Type B pancreatic cell (in vitro differentiated cells): ENCODE measurements around the gene SALL1. TPM values are rescaled to one million over a fixed set of nuclear protein-coding genes. Genes with fewer than 3 reads are reported as not detected.
A peak's percentile ranks its signal among the peaks of the same experiment; 100 is the strongest.

Experiments
- DNase-seq: peaks from one replicate; pipeline ENCODE4 v3.0.0; 2021; ENCODE audit warnings: mixed read lengths; ENCODE audit not compliant: unreplicated experiment; ENCODE audit errors: extremely low spot score
- H3K27ac Mint-ChIP-seq: 2 replicates; pipeline ENCODE4 v1.8.0; 2021; ENCODE audit warnings: mild to moderate bottlenecking, mixed read lengths
- H3K27me3 Mint-ChIP-seq: 2 replicates; pipeline ENCODE4 v1.8.0; 2021; ENCODE audit warnings: mixed read lengths
- H3K36me3 Mint-ChIP-seq: 2 replicates; pipeline ENCODE4 v1.8.0; 2021; ENCODE audit warnings: mixed read lengths
- H3K4me1 Mint-ChIP-seq: one replicate; pipeline ENCODE4 v1.8.0; 2021; ENCODE audit warnings: mixed read lengths; ENCODE audit not compliant: unreplicated experiment
- H3K4me3 Mint-ChIP-seq: 2 replicates; pipeline ENCODE4 v1.8.0; 2021; ENCODE audit warnings: mild to moderate bottlenecking, mixed read lengths
- H3K9me3 Mint-ChIP-seq: 2 replicates; pipeline ENCODE4 v1.8.0; 2021; ENCODE audit warnings: mixed read lengths
- total RNA-seq: library from RNA; stranded (reverse); gene quantifications from 2 replicates; pipeline ENCODE4 v1.2.1, GENCODE V29; 2021; ENCODE audit warnings: low replicate concordance
- TF ChIP-seq, protein P1 (sequence below): fragments of 200-600 bp; sonication (generic); conservative IDR thresholded peaks from 2 replicates; pipeline ENCODE4 v1.5.0; 2021; ENCODE audit warnings: antibody characterized with exemption, mild to moderate bottlenecking

The SALL1 gene
- total RNA-seq, 1 donor from 2014 or later: 27.0 TPM

DNA sequence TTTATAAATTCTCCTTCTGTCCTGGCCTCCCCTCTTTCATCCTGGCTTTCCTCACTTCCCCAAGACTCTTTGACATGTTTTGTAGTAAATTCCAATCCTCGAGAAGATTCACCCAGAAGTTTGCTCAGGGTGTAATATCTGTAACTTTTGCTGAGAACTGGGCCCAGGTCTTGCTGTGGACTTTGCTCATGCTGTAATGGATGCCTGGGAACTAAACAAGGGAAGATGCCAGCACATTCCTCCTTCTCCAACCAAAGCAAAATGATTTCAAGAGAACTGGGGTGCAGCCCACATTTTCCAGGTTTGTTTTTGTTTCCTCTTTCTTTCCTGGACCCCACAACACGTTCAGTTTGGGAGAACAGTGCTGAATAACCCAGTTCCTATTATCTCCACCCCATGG is 6.6 kb upstream of the SALL1 start:
- peaks cover 24% of the 10 kb centered on the region for H3K4me1 Mint-ChIP-seq
- peak overlapping the region; percentile 58 for H3K4me3 Mint-ChIP-seq
- H3K9me3 Mint-ChIP-seq: no peaks in the 10 kb centered on the region
- H3K27me3 Mint-ChIP-seq: peaks cover 90% of the 10 kb centered on the region
- no peak overlapping the region for H3K27ac Mint-ChIP-seq
- no peak for DNase-seq
- H3K36me3 Mint-ChIP-seq: no peaks in the 10 kb centered on the region
- TF ChIP-seq, protein P1, sequence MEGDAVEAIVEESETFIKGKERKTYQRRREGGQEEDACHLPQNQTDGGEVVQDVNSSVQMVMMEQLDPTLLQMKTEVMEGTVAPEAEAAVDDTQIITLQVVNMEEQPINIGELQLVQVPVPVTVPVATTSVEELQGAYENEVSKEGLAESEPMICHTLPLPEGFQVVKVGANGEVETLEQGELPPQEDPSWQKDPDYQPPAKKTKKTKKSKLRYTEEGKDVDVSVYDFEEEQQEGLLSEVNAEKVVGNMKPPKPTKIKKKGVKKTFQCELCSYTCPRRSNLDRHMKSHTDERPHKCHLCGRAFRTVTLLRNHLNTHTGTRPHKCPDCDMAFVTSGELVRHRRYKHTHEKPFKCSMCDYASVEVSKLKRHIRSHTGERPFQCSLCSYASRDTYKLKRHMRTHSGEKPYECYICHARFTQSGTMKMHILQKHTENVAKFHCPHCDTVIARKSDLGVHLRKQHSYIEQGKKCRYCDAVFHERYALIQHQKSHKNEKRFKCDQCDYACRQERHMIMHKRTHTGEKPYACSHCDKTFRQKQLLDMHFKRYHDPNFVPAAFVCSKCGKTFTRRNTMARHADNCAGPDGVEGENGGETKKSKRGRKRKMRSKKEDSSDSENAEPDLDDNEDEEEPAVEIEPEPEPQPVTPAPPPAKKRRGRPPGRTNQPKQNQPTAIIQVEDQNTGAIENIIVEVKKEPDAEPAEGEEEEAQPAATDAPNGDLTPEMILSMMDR: no peak

DNA sequence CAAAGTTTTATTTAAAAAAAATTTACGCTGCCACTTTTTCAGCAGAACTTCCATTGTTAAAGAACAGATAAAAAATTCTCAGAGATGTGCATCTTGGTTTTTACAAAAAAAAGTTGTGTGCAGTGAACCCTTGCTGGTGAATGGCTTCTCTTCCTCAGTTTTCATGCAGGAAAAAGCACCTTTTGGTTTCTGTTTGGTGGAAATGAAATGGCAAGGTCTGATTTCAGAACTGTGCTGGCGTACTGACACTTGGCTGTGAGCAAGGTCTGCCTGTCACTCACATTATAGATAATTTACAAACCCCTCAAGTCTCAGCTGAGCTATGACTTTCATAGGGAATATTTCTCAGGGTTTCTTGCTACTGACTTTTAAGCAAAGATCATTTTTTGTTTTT is 5.7 kb upstream of the SALL1 start:
- Mint-ChIP-seq H3K27me3 (peaks cover 85% of the 10 kb centered on the region), H3K4me1 (peaks cover 24% of the 10 kb centered on the region), H3K9me3 (no peaks in the 10 kb centered on the region), H3K4me3 (no peak overlapping the region), H3K36me3 (no peaks in the 10 kb centered on the region), H3K27ac (no peak overlapping the region)
- TF ChIP-seq, protein P1: no peak
- no peak for DNase-seq

DNA sequence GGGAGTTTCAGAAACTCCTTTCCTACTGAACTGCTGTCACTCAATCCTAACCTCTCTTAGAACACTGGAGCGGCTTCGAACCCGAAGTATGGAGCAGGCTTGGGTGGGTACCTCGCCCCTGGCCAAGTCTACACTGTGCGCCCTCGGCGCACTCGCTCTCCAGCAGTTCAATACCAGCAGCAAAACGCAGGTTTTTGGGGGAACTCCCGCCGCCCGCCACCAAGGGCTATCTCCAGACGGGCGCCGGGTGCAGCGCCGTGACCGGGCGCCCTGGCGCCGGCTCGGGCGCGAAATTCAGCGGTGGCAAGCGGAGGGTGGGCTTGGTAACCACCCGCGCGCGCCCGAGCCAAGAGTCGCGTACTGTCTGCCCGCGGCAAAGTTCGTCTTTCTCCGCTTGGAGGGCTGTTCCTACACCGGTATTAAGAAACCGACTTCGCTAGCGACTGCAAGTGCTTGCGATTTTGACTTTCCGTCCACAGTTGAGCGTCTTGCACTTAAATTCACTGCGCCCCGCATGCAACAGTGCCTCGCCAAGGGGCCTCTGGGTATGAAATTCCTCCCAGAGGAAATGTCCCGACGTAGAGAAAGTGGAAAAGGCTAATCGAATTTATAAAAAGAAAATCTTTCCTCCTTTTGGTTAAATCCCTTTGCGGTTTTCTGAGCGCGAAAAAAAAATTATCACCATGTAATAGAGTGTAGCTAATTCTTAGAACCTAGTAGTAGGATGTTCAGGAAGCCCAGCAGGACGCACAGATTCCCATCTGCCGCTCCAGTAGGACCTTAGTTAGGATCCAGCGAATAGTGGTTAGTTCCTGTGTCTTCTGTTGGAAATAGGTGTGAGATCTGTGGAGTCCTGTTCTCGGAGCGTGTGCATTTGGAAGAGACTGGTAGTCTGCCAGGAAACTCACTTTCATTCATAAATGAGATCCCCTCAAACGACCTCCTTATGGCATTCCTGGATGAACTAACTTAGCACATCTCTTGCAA is 5.0 kb upstream of the SALL1 start:
- H3K4me1 Mint-ChIP-seq: peaks cover 24% of the 10 kb centered on the region
- H3K36me3 Mint-ChIP-seq: no peaks in the 10 kb centered on the region
- H3K27me3 Mint-ChIP-seq: peaks cover 79% of the 10 kb centered on the region
- peak overlapping the region; percentile 87 for H3K4me3 Mint-ChIP-seq
- TF ChIP-seq, protein P1: peak; percentile 31
- no peaks in the 10 kb centered on the region for H3K9me3 Mint-ChIP-seq
- H3K27ac Mint-ChIP-seq: peak overlapping the region; percentile 74
- DNase-seq: no peak

DNA sequence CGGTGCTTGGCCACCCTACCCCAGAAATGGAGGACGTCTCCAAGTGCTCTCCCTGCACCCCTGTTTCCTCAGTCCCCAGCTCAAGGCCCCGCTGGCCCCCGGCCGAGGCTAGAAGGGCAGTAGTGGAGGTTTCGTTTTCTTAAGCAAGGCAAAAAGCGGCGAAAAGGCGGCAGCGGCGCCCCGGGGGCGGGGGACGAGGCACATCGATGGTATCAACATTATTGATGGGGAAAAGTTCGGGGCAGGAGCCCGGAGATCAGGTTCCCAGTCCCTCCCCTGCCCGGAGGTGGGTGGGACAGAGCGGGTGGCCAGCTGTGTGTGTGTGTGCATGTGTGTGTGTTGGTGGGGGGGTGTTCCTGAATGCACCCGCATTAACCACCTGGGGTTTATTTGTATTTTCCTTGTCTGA is 4.1 kb upstream of the SALL1 start:
- peaks cover 24% of the 10 kb centered on the region for H3K4me1 Mint-ChIP-seq
- TF ChIP-seq, protein P1: no peak
- no peaks in the 10 kb centered on the region for H3K9me3 Mint-ChIP-seq
- H3K27me3 Mint-ChIP-seq: peaks cover 78% of the 10 kb centered on the region
- H3K36me3 Mint-ChIP-seq: no peaks in the 10 kb centered on the region
- H3K27ac Mint-ChIP-seq: peak overlapping the region; percentile 74
- no peak for DNase-seq
- peak overlapping the region; percentile 87 for H3K4me3 Mint-ChIP-seq

DNA sequence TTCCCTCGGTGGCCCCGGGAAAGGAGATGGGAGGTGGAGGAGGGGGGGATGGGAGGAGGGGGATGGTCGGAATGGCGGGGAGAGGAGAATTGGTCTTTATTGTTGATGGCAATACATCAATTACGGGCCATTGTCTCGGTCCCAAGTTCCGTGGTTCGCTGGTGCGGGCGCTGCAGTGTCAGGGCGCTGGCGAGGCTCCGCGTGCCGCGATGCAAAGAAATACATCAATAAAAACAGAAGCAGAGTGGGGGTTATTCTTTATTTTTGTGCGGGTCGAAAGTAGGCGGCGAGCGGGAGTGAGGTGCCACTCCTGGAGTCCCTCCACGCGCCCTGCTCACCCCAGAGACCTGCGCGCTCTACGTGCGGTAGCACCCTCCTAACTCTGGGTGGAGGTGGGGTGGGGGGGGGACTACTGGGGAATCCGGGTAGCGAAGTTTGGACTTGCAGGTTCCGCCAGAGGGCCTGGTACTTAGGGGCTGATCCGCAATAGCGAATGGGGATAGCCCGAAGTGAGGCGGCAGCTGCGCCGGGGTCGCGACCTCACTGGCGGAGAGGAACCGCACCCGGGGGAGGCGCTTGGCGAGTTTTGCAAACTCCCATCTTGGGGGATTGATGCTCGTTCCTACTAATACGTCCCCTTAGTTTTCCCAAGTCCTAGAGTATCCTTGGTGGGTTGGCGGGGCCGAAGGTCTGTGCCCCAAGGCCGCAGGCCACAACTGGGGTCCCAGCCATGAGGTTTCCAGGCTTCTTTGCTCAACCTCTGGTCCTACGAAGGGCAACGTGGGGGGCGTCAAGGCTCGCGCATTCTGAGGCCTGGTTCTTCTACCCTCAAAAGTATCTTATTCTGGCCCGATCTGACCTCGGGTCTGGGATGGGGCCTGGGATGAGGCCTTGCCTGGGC is 3.5 kb upstream of the SALL1 start:
- DNase-seq: no peak
- TF ChIP-seq, protein P1: no peak
- Mint-ChIP-seq H3K27ac (peak overlapping the region; percentile 74), H3K4me1 (peaks cover 20% of the 10 kb centered on the region), H3K4me3 (peak overlapping the region; percentile 87), H3K36me3 (no peaks in the 10 kb centered on the region), H3K9me3 (no peaks in the 10 kb centered on the region), H3K27me3 (peaks cover 74% of the 10 kb centered on the region)
